ENCODE results near the gene BTLA.
"Not testable (repeated sequence)": the region's sequence is repeated elsewhere in the genome, so short reads cannot be mapped to it uniquely, and the experiment has no call there.

Gene BTLA

GRCh38 chr3:112459750-112460149, 39.5 kb downstream of the BTLA start:
- H2AFZ ChIP-seq (ENCODE audit: low read depth, low read length), result no peak overlapping the region

GRCh38 chr3:112456147-112456546, 43.1 kb downstream of the BTLA start:
- H3K4me1 ChIP-seq (ENCODE audit: insufficient read depth, low read length), result no peaks in the 10 kb centered on the region
- H3K9me3 ChIP-seq (ENCODE audit: low read length), result no peaks in the 10 kb centered on the region
- H2AFZ ChIP-seq (ENCODE audit: low read depth, low read length), result no peak overlapping the region
- no peak overlapping the region for H3K4me3 ChIP-seq (ENCODE audit: low read length)
- H3K27me3 ChIP-seq (ENCODE audit: insufficient read depth, low read length), result no peaks in the 10 kb centered on the region
- no peaks in the 10 kb centered on the region for H3K36me3 ChIP-seq (ENCODE audit: insufficient read depth, low read length)

More at GRCh38 chr3:112459750-112460149, 39.5 kb downstream of the BTLA start:
- no peaks in the 10 kb centered on the region for H3K27me3 ChIP-seq (ENCODE audit: insufficient read depth, low read length)
- H3K4me1 ChIP-seq (ENCODE audit: insufficient read depth, low read length), result no peaks in the 10 kb centered on the region
- H3K36me3 ChIP-seq (ENCODE audit: insufficient read depth, low read length), result no peaks in the 10 kb centered on the region
- no peak overlapping the region for H3K4me3 ChIP-seq (ENCODE audit: low read length)
- no peaks in the 10 kb centered on the region for H3K9me3 ChIP-seq (ENCODE audit: low read length)

GRCh38 chr3:112448939-112449338, 50.3 kb downstream of the BTLA start:
- Histone ChIP-seq H3K4me3 (ENCODE audit: low read length) (no peak overlapping the region), H3K27me3 (ENCODE audit: insufficient read depth, low read length) (no peaks in the 10 kb centered on the region), H3K9me3 (ENCODE audit: low read length) (no peaks in the 10 kb centered on the region), H2AFZ (ENCODE audit: low read depth, low read length) (no peak overlapping the region), H3K36me3 (ENCODE audit: insufficient read depth, low read length) (no peaks in the 10 kb centered on the region), H3K4me1 (ENCODE audit: insufficient read depth, low read length) (no peaks in the 10 kb centered on the region)

- Histone ChIP-seq H3K4me1 (ENCODE audit: insufficient read depth, low read length) (no peaks in the 10 kb centered on the region), H3K9me3 (ENCODE audit: low read length) (no peaks in the 10 kb centered on the region), H3K4me3 (ENCODE audit: low read length) (no peak overlapping the region), H3K36me3 (ENCODE audit: insufficient read depth, low read length) (no peaks in the 10 kb centered on the region), H3K27me3 (ENCODE audit: insufficient read depth, low read length) (no peaks in the 10 kb centered on the region), H2AFZ (ENCODE audit: low read depth, low read length) (no peak overlapping the region)
Measured at GRCh38 chr3:112446343-112446742, 52.9 kb downstream of the BTLA start.

- Histone ChIP-seq H3K4me3 (ENCODE audit: low read length) (no peak overlapping the region), H2AFZ (ENCODE audit: low read depth, low read length) (no peak overlapping the region), H3K4me1 (ENCODE audit: insufficient read depth, low read length) (no peaks in the 10 kb centered on the region), H3K27me3 (ENCODE audit: insufficient read depth, low read length) (no peaks in the 10 kb centered on the region), H3K36me3 (ENCODE audit: insufficient read depth, low read length) (no peaks in the 10 kb centered on the region), H3K9me3 (ENCODE audit: low read length) (no peaks in the 10 kb centered on the region)
Measured at GRCh38 chr3:112445839-112446238, 53.4 kb downstream of the BTLA start.

- no peak overlapping the region for H3K4me3 ChIP-seq (ENCODE audit: low read length)
- H3K9me3 ChIP-seq (ENCODE audit: low read length), result no peaks in the 10 kb centered on the region
Measured at GRCh38 chr3:112437146-112438022, 61.9 kb downstream of the BTLA start.

GRCh38 chr3:112429960-112430359, 69.3 kb downstream of the BTLA start:
- Histone ChIP-seq H3K4me3 (ENCODE audit: low read length) (no peak overlapping the region), H2AFZ (ENCODE audit: low read depth, low read length) (no peak overlapping the region), H3K36me3 (ENCODE audit: insufficient read depth, low read length) (no peaks in the 10 kb centered on the region), H3K9me3 (ENCODE audit: low read length) (no peaks in the 10 kb centered on the region), H3K4me1 (ENCODE audit: insufficient read depth, low read length) (no peaks in the 10 kb centered on the region), H3K27me3 (ENCODE audit: insufficient read depth, low read length) (no peaks in the 10 kb centered on the region)

More at GRCh38 chr3:112437146-112438022, 61.9 kb downstream of the BTLA start:
- no peaks in the 10 kb centered on the region for H3K36me3 ChIP-seq (ENCODE audit: insufficient read depth, low read length)
- no peaks in the 10 kb centered on the region for H3K27me3 ChIP-seq (ENCODE audit: insufficient read depth, low read length)
- no peaks in the 10 kb centered on the region for H3K4me1 ChIP-seq (ENCODE audit: insufficient read depth, low read length)
- H2AFZ ChIP-seq (ENCODE audit: low read depth, low read length), result no peak overlapping the region

GRCh38 chr3:112427123-112427522, 72.1 kb downstream of the BTLA start:
- Histone ChIP-seq H3K9me3 (ENCODE audit: low read length) (no peaks in the 10 kb centered on the region), H3K4me3 (ENCODE audit: low read length) (no peak overlapping the region), H2AFZ (ENCODE audit: low read depth, low read length) (no peak overlapping the region), H3K36me3 (ENCODE audit: insufficient read depth, low read length) (no peaks in the 10 kb centered on the region), H3K4me1 (ENCODE audit: insufficient read depth, low read length) (no peaks in the 10 kb centered on the region), H3K27me3 (ENCODE audit: insufficient read depth, low read length) (no peaks in the 10 kb centered on the region)

GRCh38 chr3:112425858-112426750, 73.2 kb downstream of the BTLA start:
- H3K4me3 ChIP-seq (ENCODE audit: low read length), result no peak overlapping the region
- H3K27me3 ChIP-seq (ENCODE audit: insufficient read depth, low read length), result no peaks in the 10 kb centered on the region
- no peaks in the 10 kb centered on the region for H3K4me1 ChIP-seq (ENCODE audit: insufficient read depth, low read length)
- H3K9me3 ChIP-seq (ENCODE audit: low read length), result no peaks in the 10 kb centered on the region
- H2AFZ ChIP-seq (ENCODE audit: low read depth, low read length), result no peak overlapping the region
- H3K36me3 ChIP-seq (ENCODE audit: insufficient read depth, low read length), result no peaks in the 10 kb centered on the region

- Histone ChIP-seq H3K4me3 (ENCODE audit: low read length) (no peak overlapping the region), H3K27me3 (ENCODE audit: insufficient read depth, low read length) (no peaks in the 10 kb centered on the region), H3K9me3 (ENCODE audit: low read length) (no peaks in the 10 kb centered on the region), H3K36me3 (ENCODE audit: insufficient read depth, low read length) (no peaks in the 10 kb centered on the region), H3K4me1 (ENCODE audit: insufficient read depth, low read length) (no peaks in the 10 kb centered on the region), H2AFZ (ENCODE audit: low read depth, low read length) (no peak overlapping the region)
Measured at GRCh38 chr3:112425382-112425781, 73.9 kb downstream of the BTLA start.

- H3K4me1 ChIP-seq (ENCODE audit: insufficient read depth, low read length), result no peaks in the 10 kb centered on the region
- no peaks in the 10 kb centered on the region for H3K27me3 ChIP-seq (ENCODE audit: insufficient read depth, low read length)
- H3K36me3 ChIP-seq (ENCODE audit: insufficient read depth, low read length), result no peaks in the 10 kb centered on the region
- H3K9me3 ChIP-seq (ENCODE audit: low read length), result no peaks in the 10 kb centered on the region
- no peak overlapping the region for H2AFZ ChIP-seq (ENCODE audit: low read depth, low read length)
- H3K4me3 ChIP-seq (ENCODE audit: low read length), result no peak overlapping the region
Measured at GRCh38 chr3:112424394-112424793, 74.9 kb downstream of the BTLA start.

GRCh38 chr3:112422921-112423320, 76.4 kb downstream of the BTLA start:
- not testable (repeated sequence) for H3K9me3 ChIP-seq (ENCODE audit: low read length); H2AFZ ChIP-seq (ENCODE audit: low read depth, low read length); H3K27me3 ChIP-seq (ENCODE audit: insufficient read depth, low read length); H3K4me3 ChIP-seq (ENCODE audit: low read length); H3K4me1 ChIP-seq (ENCODE audit: insufficient read depth, low read length); H3K36me3 ChIP-seq (ENCODE audit: insufficient read depth, low read length)

GRCh38 chr3:112418526-112418925, 80.7 kb downstream of the BTLA start:
- not testable (repeated sequence) for H3K9me3 ChIP-seq (ENCODE audit: low read length); H2AFZ ChIP-seq (ENCODE audit: low read depth, low read length); H3K27me3 ChIP-seq (ENCODE audit: insufficient read depth, low read length); H3K4me3 ChIP-seq (ENCODE audit: low read length); H3K36me3 ChIP-seq (ENCODE audit: insufficient read depth, low read length); H3K4me1 ChIP-seq (ENCODE audit: insufficient read depth, low read length)

All from neuron (in vitro differentiated cells).